Prostate gland (tissue), 2 donors: Measurements from ENCODE around the gene ZNF385B. TPM values are rescaled to one million over a fixed set of nuclear protein-coding genes. Genes with fewer than 3 reads are reported as not detected.

Experiments
- DNase-seq: peaks from one replicate; pipeline ENCODE4 v3.0.0-alpha.2; 2019; ENCODE audit warnings: low spot score
- H3K27ac ChIP-seq, 2 donors: fragments of 200-600 bp; sonication (generic); 2 replicates each; pipeline ENCODE4 v1.5.1; 2017 to 2019
- H3K27me3 ChIP-seq: fragments of 200-600 bp; sonication (generic); replicated peaks from 2 replicates; pipeline ENCODE4 v1.5.1; 2019; ENCODE audit not compliant: insufficient read depth
- H3K36me3 ChIP-seq, 2 donors: fragments of 200-600 bp; sonication (generic); 1 replicate in 1 of 2; 2 replicates in 1 of 2; pipeline versions ENCODE4 v1.5.1 to v1.8.1; 2017 to 2019
- H3K4me1 ChIP-seq: fragments of 200-600 bp; sonication (generic); replicated peaks from 2 replicates; pipeline ENCODE4 v1.5.1; 2019
- H3K4me3 ChIP-seq, 2 donors: fragments of 200-600 bp; sonication (generic); 2 replicates each; pipeline ENCODE4 v1.5.1; 2017 to 2019
- H3K9me3 ChIP-seq: fragments of 200-600 bp; sonication (generic); 2 replicates; pipeline ENCODE4 v1.5.1; 2017
- CTCF ChIP-seq, 4 experiments: fragments of 200-600 bp in 2 of 4; fragments of 450-650 bp in 2 of 4; sonication (generic) in 2 of 4; IDR thresholded peaks; 1 replicate in 3 of 4; 2 replicates in 1 of 4; pipeline ENCODE4 v1.5.1; 2016 to 2019; ENCODE audit warnings: antibody characterized with exemption in 4 of 4, mild to moderate bottlenecking in 2 of 4, moderate library complexity in 2 of 4
- POLR2A ChIP-seq: fragments of 450-650 bp; IDR thresholded peaks from one replicate; pipeline ENCODE4 v1.6.1; 2016; ENCODE audit warnings: antibody characterized with exemption, mild to moderate bottlenecking
- POLR2AphosphoS5 ChIP-seq: sonication (generic); formaldehyde crosslinking; IDR thresholded peaks from one replicate; pipeline ENCODE4 v1.6.1; 2017; ENCODE audit warnings: antibody characterized with exemption
- WGBS: methylation state at CpG from one replicate; pipeline ENCODE4 v1.1.5; 2018; 5-methylcytosine and 5-hydroxymethylcytosine counted together
- intact Hi-C: fragments of 100-400 bp; cut with DNase I; formaldehyde crosslinking; loops from one replicate; pipeline ENCODE4 v1.14.2; 2022
- total RNA-seq, 2 donors: library from RNA; depleted of rRNA; stranded (reverse); fragments of >200 nt; gene quantifications; one replicate each; pipeline ENCODE4 v1.1.0, GENCODE V29; 2016

The ZNF385B gene
- total RNA-seq, 2 donors from 2014 or later = 4.9 to 35.7 TPM

DNA sequence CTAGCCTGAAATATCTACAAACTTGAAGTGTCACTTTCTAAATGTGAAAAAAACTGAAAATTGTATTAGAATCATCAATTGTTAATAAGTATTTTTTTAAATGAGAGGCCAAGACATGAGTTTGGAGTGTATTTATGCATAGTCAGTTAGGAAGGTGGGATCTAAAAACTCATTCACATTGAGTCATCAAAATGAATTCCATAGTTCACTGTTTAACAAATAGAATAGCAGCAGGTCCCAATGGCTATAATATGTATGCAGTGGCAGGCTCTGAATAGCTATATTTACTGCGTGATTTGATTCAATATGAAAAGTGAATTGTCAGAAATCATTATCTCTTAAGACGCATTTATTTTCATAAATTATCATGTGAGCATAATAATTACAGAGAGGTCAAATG is 256.1 kb downstream of the ZNF385B start:
- TF ChIP-seq CTCF (IDR thresholded peaks at IDR 0.05) = no peak
- no peak for TF ChIP-seq POLR2A
- no peak for TF ChIP-seq POLR2AphosphoS5
- DNase-seq = no peak
- H3K36me3 ChIP-seq = no peaks in the 10 kb centered on the region
- no peak overlapping the region for H3K4me3 ChIP-seq
- no peak overlapping the region for H3K27ac ChIP-seq
- H3K27me3 ChIP-seq = no peaks in the 10 kb centered on the region
- intact Hi-C loops = no loop called here
- no peaks in the 10 kb centered on the region for H3K4me1 ChIP-seq
- 93% methylated on average over 2 of the region's 2 CpGs for WGBS
- H3K9me3 ChIP-seq = no peaks in the 10 kb centered on the region

DNA sequence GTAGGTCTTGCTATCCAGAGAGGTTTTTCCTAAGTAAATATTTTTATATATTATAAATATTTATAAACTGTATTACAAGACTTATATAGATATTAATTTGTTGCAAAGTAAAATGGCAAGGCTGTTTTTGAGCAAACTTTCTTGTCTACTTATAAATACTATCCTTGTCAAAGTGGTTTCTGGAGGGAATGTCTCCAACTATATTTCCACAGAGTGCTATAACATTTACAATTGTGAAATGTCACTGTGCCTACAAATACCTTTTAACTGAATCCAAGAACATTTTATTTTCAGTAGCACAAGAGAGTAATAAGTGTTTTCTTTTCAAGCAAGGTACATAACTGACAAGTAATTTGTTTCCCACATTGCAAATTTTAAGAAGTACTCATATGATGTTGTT is 256.8 kb downstream of the ZNF385B start:
- Histone ChIP-seq H3K27ac (no peak overlapping the region), H3K4me3 (no peak overlapping the region), H3K4me1 (no peaks in the 10 kb centered on the region), H3K9me3 (no peaks in the 10 kb centered on the region), H3K36me3 (no peaks in the 10 kb centered on the region), H3K27me3 (no peaks in the 10 kb centered on the region)
- TF ChIP-seq POLR2A (no peak), POLR2AphosphoS5 (no peak), CTCF (IDR thresholded peaks at IDR 0.05) (no peak)
- intact Hi-C loops = no loop called here
- DNase-seq = no peak

- no peak for TF ChIP-seq CTCF (IDR thresholded peaks at IDR 0.05)
- TF ChIP-seq POLR2AphosphoS5 = no peak
- no peak for TF ChIP-seq POLR2A
- Histone ChIP-seq H3K4me3 (no peak overlapping the region), H3K27me3 (no peaks in the 10 kb centered on the region), H3K4me1 (no peaks in the 10 kb centered on the region), H3K36me3 (no peaks in the 10 kb centered on the region), H3K27ac (no peak overlapping the region), H3K9me3 (no peaks in the 10 kb centered on the region)
- DNase-seq = no peak
- intact Hi-C loops = no loop called here
- 90% methylated on average over 4 of the region's 4 CpGs for WGBS
These were observed 259.0 kb downstream of the ZNF385B start for GRCh38 chr2:179602452-179602851.

- intact Hi-C loops = no loop called here
- Histone ChIP-seq H3K4me3 (no peak overlapping the region), H3K27me3 (no peaks in the 10 kb centered on the region), H3K27ac (no peak overlapping the region), H3K4me1 (no peaks in the 10 kb centered on the region), H3K9me3 (no peaks in the 10 kb centered on the region), H3K36me3 (no peaks in the 10 kb centered on the region)
- DNase-seq = no peak
- TF ChIP-seq POLR2AphosphoS5 = no peak
- 85% methylated on average over 1 of the region's 1 CpG for WGBS
These were observed 265.4 kb downstream of the ZNF385B start for GRCh38 chr2:179596018-179596417.

- H3K4me1 ChIP-seq = no peaks in the 10 kb centered on the region
- H3K4me3 ChIP-seq = no peak overlapping the region
- H3K36me3 ChIP-seq = no peaks in the 10 kb centered on the region
- no peaks in the 10 kb centered on the region for H3K9me3 ChIP-seq
- no peak for DNase-seq
- TF ChIP-seq CTCF (IDR thresholded peaks at IDR 0.05) (no peak), POLR2A (no peak), POLR2AphosphoS5 (no peak)
- intact Hi-C loops = no loop called here
- H3K27ac ChIP-seq = no peak overlapping the region
- H3K27me3 ChIP-seq = no peaks in the 10 kb centered on the region
These were observed 266.1 kb downstream of the ZNF385B start for GRCh38 chr2:179595284-179595683.
